ENCODE results near the gene KCNH6.

GRCh38 chr17:63474174-63474573 lies 49.0 kb upstream of the KCNH6 start:
- TF ChIP-seq, protein P1, sequence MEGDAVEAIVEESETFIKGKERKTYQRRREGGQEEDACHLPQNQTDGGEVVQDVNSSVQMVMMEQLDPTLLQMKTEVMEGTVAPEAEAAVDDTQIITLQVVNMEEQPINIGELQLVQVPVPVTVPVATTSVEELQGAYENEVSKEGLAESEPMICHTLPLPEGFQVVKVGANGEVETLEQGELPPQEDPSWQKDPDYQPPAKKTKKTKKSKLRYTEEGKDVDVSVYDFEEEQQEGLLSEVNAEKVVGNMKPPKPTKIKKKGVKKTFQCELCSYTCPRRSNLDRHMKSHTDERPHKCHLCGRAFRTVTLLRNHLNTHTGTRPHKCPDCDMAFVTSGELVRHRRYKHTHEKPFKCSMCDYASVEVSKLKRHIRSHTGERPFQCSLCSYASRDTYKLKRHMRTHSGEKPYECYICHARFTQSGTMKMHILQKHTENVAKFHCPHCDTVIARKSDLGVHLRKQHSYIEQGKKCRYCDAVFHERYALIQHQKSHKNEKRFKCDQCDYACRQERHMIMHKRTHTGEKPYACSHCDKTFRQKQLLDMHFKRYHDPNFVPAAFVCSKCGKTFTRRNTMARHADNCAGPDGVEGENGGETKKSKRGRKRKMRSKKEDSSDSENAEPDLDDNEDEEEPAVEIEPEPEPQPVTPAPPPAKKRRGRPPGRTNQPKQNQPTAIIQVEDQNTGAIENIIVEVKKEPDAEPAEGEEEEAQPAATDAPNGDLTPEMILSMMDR (IDR thresholded peaks at IDR 0.05), result no peak
- TF ChIP-seq POLR2A (IDR thresholded peaks at IDR 0.05), result no peak
